Vagina (tissue), 2 donors: Measurements from ENCODE around the gene FYB1.

ENCODE experiments used
- CTCF ChIP-seq, 3 experiments: fragments of 450-650 bp in 2 of 3; fragments of 200-600 bp in 1 of 3; sonication (generic) in 1 of 3; IDR thresholded peaks; one replicate each; pipeline ENCODE4 v1.5.1; 2017 to 2019; ENCODE audit warnings: antibody characterized with exemption in 3 of 3, mild to moderate bottlenecking in 2 of 3, moderate library complexity in 2 of 3
- POLR2A ChIP-seq, 2 donors: fragments of 450-650 bp; IDR thresholded peaks; one replicate each; pipeline ENCODE4 v1.6.1; 2017; ENCODE audit warnings: antibody characterized with exemption in 2 of 2, mild to moderate bottlenecking in 2 of 2, moderate library complexity in 2 of 2

GRCh38 chr5:39102684-39103155 is 116.6 kb downstream of the FYB1 start:
- TF ChIP-seq POLR2A (IDR thresholded peaks at IDR 0.05) (no peak), CTCF (IDR thresholded peaks at IDR 0.05) (no peak)
